Mesothelial cell of epicardium (in vitro differentiated cells): ENCODE results near the gene L3HYPDH. TPM values are rescaled to one million over a fixed set of nuclear protein-coding genes. Genes with fewer than 3 reads are reported as not detected.

Experiments used
- DNase-seq, 2 experiments: peaks; one replicate each; pipeline ENCODE4 v3.0.0; 2021; ENCODE audit warnings: low spot score in 2 of 2; ENCODE audit not compliant: unreplicated experiment in 2 of 2
- H3K27ac Mint-ChIP-seq: 2 replicates; pipeline ENCODE4 v1.8.0; 2021; ENCODE audit warnings: mixed read lengths
- H3K27me3 Mint-ChIP-seq: 2 replicates; pipeline ENCODE4 v1.8.0; 2021; ENCODE audit warnings: low read depth, mixed read lengths
- H3K36me3 Mint-ChIP-seq: 2 replicates; pipeline ENCODE4 v1.8.0; 2021; ENCODE audit warnings: mixed read lengths
- H3K4me1 Mint-ChIP-seq: 2 replicates; pipeline ENCODE4 v1.8.0; 2021; ENCODE audit warnings: mixed read lengths
- H3K4me3 Mint-ChIP-seq: 2 replicates; pipeline ENCODE4 v1.8.0; 2021; ENCODE audit warnings: mild to moderate bottlenecking, moderate library complexity, mixed read lengths
- H3K9me3 Mint-ChIP-seq: 2 replicates; pipeline ENCODE4 v1.8.0; 2021; ENCODE audit warnings: mixed read lengths
- total RNA-seq: library from RNA; stranded (reverse); gene quantifications from 3 replicates; pipeline ENCODE4 v1.2.1, GENCODE V29; 2021
- TF ChIP-seq, protein P1 (sequence below): fragments of 200-600 bp; sonication (generic); IDR thresholded peaks from one replicate; pipeline ENCODE4 v1.5.0; 2021; ENCODE audit warnings: antibody characterized with exemption; ENCODE audit not compliant: unreplicated experiment

Gene L3HYPDH
- total RNA-seq, 1 donor from 2014 or later: 31.9 TPM

DNA sequence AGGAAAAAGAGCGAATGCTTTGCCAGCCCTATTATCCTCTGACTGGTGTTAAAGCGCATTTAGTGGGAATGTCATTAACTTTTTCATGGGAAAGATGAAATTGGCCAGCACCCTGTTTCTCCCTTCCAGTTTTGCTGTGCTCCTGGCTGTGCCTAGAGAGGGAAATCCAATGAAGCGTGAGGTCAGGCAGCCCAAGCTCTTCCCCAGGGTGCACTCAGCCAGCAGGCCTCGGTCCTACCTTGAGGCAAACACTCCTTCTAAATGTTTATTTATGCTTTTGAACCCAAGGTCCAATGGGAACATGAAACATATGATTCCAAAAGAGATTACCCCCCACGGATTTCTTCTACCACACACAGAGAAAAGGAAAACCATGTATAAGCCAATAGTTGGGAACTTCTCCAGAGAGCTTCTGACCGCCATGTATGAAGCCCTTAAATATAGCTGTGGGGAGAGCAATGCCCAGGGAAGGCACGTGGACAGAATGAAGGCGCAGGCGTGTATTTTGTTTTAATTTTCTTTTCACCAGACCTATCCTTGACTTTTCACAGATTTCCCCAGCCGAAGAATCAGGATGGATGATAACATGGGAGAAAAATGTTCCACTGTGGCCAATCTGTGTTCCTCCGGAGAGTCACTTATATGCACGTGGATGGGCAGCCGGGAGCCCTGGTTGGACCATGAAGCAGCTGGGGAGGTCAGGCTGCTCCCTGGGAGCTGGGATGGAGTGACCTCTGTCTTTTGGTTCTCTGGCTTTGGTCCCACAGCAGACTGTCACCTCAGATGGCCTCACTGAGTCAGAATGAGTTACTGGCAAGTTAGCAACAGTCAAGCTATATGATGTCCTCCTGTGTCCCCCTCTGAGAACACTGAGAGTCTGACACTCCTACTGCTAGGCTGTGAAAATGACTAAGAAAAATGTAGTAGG, 56.3 kb downstream of the L3HYPDH start:
- TF ChIP-seq, protein P1, sequence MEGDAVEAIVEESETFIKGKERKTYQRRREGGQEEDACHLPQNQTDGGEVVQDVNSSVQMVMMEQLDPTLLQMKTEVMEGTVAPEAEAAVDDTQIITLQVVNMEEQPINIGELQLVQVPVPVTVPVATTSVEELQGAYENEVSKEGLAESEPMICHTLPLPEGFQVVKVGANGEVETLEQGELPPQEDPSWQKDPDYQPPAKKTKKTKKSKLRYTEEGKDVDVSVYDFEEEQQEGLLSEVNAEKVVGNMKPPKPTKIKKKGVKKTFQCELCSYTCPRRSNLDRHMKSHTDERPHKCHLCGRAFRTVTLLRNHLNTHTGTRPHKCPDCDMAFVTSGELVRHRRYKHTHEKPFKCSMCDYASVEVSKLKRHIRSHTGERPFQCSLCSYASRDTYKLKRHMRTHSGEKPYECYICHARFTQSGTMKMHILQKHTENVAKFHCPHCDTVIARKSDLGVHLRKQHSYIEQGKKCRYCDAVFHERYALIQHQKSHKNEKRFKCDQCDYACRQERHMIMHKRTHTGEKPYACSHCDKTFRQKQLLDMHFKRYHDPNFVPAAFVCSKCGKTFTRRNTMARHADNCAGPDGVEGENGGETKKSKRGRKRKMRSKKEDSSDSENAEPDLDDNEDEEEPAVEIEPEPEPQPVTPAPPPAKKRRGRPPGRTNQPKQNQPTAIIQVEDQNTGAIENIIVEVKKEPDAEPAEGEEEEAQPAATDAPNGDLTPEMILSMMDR: no peak

DNA sequence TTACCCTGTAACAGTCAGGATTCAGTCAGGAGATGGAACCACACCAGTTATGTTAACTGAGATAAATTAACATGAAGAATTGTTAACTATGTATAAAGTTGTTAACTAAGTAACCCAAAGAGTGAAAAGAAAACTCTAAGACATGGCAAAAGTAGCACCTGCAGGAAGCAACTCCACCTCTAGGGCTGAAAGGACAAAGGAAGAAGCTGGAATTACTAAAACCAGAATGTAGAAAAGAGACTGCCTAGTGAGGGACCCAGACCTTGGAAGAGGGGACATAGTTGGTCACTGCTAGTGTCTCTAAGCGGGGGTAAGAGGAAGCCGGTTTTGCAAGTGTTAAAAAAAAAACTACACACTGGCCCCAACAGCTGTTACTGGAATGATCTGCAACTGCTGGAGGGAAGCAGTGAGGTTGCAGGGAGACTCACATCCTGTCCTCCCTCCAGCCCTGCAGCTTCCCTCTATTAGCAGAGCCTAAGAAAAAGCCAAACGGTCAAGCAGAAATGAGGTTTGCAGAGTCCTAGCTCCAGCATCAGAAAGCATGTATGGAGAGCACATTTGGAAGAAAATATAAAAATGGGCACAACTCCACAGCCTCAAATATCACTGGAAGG, 58.8 kb downstream of the L3HYPDH start:
- Mint-ChIP-seq H3K27me3 (peaks cover 4% of the 10 kb centered on the region), H3K9me3 (no peaks in the 10 kb centered on the region), H3K27ac (no peak overlapping the region), H3K4me3 (no peak overlapping the region), H3K4me1 (peaks cover 10% of the 10 kb centered on the region), H3K36me3 (no peaks in the 10 kb centered on the region)
- TF ChIP-seq, protein P1: no peak
- no peak for DNase-seq

More for the DNA sequence above, 56.3 kb downstream of the L3HYPDH start:
- H3K4me1 Mint-ChIP-seq: peaks cover 10% of the 10 kb centered on the region
- no peaks in the 10 kb centered on the region for H3K9me3 Mint-ChIP-seq
- no peak overlapping the region for H3K27ac Mint-ChIP-seq
- H3K27me3 Mint-ChIP-seq: peaks cover 4% of the 10 kb centered on the region
- H3K36me3 Mint-ChIP-seq: no peaks in the 10 kb centered on the region
- no peak overlapping the region for H3K4me3 Mint-ChIP-seq
- no peak for DNase-seq

DNA sequence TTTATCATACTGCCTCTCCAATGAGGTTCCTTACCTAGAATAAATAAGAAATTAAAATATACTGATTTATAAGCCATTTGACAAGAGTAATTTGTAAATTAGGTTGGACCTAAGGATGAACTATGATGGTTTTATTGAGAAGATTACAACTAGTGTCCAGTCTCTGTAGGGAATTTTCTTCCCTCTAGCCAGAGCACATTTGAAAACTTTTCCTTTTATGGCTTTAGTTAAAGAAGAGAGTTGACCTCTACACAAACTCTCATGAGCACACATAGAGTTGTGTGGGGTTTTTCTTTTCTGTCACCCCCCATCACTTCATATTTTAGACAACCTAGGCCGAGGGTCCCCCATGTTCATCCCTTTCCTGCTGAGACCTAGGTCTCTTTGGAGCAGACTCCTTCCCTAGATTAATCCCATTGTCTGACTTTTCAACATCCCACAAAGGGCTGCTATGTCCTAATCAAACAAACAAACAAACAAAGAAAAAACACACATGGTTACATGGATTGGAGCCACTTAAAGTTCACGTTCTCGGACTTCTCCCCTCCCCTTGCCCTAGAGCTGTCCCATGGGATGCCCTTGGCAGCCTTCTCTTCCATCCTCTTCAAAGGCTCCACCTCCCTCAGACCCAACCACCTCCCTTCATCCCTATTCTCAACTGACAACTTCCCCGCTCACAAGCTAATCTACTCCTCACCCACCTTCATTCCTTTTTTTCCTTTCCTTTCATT, 59.7 kb downstream of the L3HYPDH start:
- DNase-seq: no peak
- TF ChIP-seq, protein P1: no peak
- Mint-ChIP-seq H3K4me3 (no peak overlapping the region), H3K36me3 (no peaks in the 10 kb centered on the region), H3K27me3 (peaks cover 4% of the 10 kb centered on the region), H3K4me1 (peaks cover 10% of the 10 kb centered on the region), H3K27ac (no peak overlapping the region), H3K9me3 (no peaks in the 10 kb centered on the region)

Other genes starting within 250 kb of the L3HYPDH start
- 3.7 to 4.2 TPM (median 3.8 TPM) in 3 replicates for gene GPR135, start 19.0 kb downstream of the L3HYPDH start, total RNA-seq
- gene JKAMP, start 109 bp upstream of the L3HYPDH start, total RNA-seq: 32.6 to 37.8 TPM (median 34.3 TPM) in 3 replicates
- gene CCDC175, start 92.4 kb upstream of the L3HYPDH start, total RNA-seq: 0.16 TPM in 1 of 3 replicates, not detected in the others